OCI-LY7 (cell line): ENCODE measurements around the gene GRID2IP.

Experiments used
- CTCF ChIP-seq: fragments of 200-600 bp; sonication (generic); conservative IDR thresholded peaks from 2 replicates; pipeline ENCODE4 v1.5.1; 2014; ENCODE audit warnings: mild to moderate bottlenecking, antibody characterized with exemption, low read length, moderate library complexity, mixed read lengths
- EZH2phosphoT487 ChIP-seq: fragments of 200-600 bp; sonication (generic); IDR thresholded peaks from 2 replicates; pipeline ENCODE4 v1.6.1; 2018; ENCODE audit warnings: low read depth, borderline replicate concordance, mild to moderate bottlenecking, mixed run types, antibody characterized with exemption, low read length, moderate library complexity, mixed read lengths

- TF ChIP-seq CTCF (peak; percentile 73), EZH2phosphoT487 (no peak)
These were observed 4.9 kb upstream of the GRID2IP start for GRCh38 chr7:6556196-6556595.
